ENCODE data around the gene ANKRD10. TPM values are rescaled to one million over a fixed set of nuclear protein-coding genes. Genes with fewer than 3 reads are reported as not detected.

The ANKRD10 gene
- total and polyA plus RNA-seq, 2 of the 8 experiments (the other 6 are each of a cell fraction or from before 2014, with no cell fraction given), result 146 to 218 TPM

DNA sequence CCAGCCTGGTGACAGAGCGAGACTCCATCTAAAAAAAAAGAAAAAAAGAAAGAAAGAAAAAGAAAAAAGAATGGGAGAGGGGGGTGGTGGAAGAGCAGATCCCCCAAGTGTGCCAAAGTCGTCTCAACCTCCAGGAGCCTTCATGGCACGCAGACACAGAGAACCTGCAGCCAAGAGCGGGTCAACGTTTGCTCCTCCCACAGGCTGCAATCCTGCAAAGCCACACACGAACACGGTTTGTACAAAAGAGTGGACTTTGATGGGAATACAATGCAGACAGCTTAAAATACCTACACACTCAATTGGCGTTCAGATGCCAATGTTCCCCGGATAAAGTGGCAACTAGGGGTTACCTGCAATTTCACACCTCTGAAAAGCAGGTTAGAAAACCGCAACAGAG is 29.4 kb downstream of the ANKRD10 start:
- H3K27me3 ChIP-seq (replicated peaks in 1 of 4; ENCODE audit: control insufficient read depth in 3 of 4, extremely low read depth in 1 of 4, insufficient read depth in 3 of 4, low read length in 3 of 4), result no peaks in the 10 kb centered on the region
- no peak overlapping the region for H3K14ac ChIP-seq (ENCODE audit: insufficient read length)
- no peak overlapping the region for H3K56ac ChIP-seq (replicated peaks; ENCODE audit: insufficient read length, low read depth, low read length)
- no peak overlapping the region for H3K4me2 ChIP-seq (ENCODE audit: insufficient read depth in 1 of 2, low read depth in 2 of 2, low read length in 2 of 2)
- H3K23me2 ChIP-seq (ENCODE audit: low read depth, low read length), result no peaks in the 10 kb centered on the region
- H3K27ac ChIP-seq (ENCODE audit: low read depth, low read length), result no peak overlapping the region
- H2BK120ac ChIP-seq (replicated peaks; ENCODE audit: low read depth, low read length), result no peak overlapping the region
- no peak for TF ChIP-seq HDAC6 (IDR thresholded peaks at IDR 0.05; ENCODE audit: low read depth, low read length)
- no peak for TF ChIP-seq ATF2 (IDR thresholded peaks at IDR 0.05; ENCODE audit: low read length)
- TF ChIP-seq SIX5 (IDR thresholded peaks at IDR 0.05; ENCODE audit: low read depth, low read length), result no peak
- TF ChIP-seq CHD2 (IDR thresholded peaks at IDR 0.05; ENCODE audit: low read length), result no peak
- no peak for TF ChIP-seq CTBP2 (IDR thresholded peaks at IDR 0.05; ENCODE audit: borderline replicate concordance, insufficient read depth, insufficient read length, low read length)
- DNase-seq (ENCODE audit: low read depth in 1 of 2, low spot score in 2 of 2), result no peak
- H4K5ac ChIP-seq (ENCODE audit: insufficient read length, low read depth, low read length), result no peak overlapping the region
- 0 out of 2 replicates have a peak overlapping the region, but pooled peaks have one; percentile 10 for H2AK5ac ChIP-seq (ENCODE audit: low read depth, low read length)
- H3K79me2 ChIP-seq (ENCODE audit: control insufficient read depth in 1 of 2, insufficient read depth in 2 of 2, low read length in 2 of 2), result no peaks in the 10 kb centered on the region
- ChIA-PET CTCF (ENCODE audit: partially characterized antibody) (interaction anchor here (0.7 to 2.5 kb wide), 9 partner anchors 10 to 1124 kb away, joined by 3 to 12 read pairs (median 3); no protein-coding TSS in a partner anchor), POLR2A (ENCODE audit: partially characterized antibody) (interaction anchor here (0.6 to 7.2 kb wide), 9 partner anchors 10 to 265 kb away, joined by 3 to 50 read pairs (median 5); partner anchors contain the start of gene ANKRD10)
- peaks cover 2 to 7% (median 4%) of the 10 kb centered on the region in 4 experiments; a peak in 5 of 7 replicates for H3K4me1 ChIP-seq (replicated peaks in 1 of 4; ENCODE audit: control insufficient read depth in 3 of 4, insufficient read depth in 4 of 4, low read length in 3 of 4)
- H4K20me1 ChIP-seq (replicated peaks in 1 of 2; ENCODE audit: control insufficient read depth in 1 of 2, insufficient read depth in 2 of 2, low read length in 2 of 2), result peaks cover 0 to 7% of the 10 kb centered on the region in 2 experiments
- H3K9ac ChIP-seq (replicated peaks in 1 of 4; ENCODE audit: extremely low read depth in 1 of 4, low read depth in 3 of 4, low read length in 3 of 4), result no peak overlapping the region
- no peak overlapping the region for H3K4me3 ChIP-seq (ENCODE audit: extremely low read depth in 1 of 4, insufficient read depth in 2 of 4, low read depth in 3 of 4, low read length in 4 of 4)
- no peak overlapping the region for H3K23ac ChIP-seq (ENCODE audit: insufficient read length)
- no peak overlapping the region for H2BK12ac ChIP-seq (ENCODE audit: low read depth, low read length)
- peak; percentile 13 for FAIRE-seq
- H2BK20ac ChIP-seq (ENCODE audit: low read length), result no peak overlapping the region
- no peak overlapping the region for H4K8ac ChIP-seq (ENCODE audit: extremely low read depth, insufficient read depth, low read length)
- no peak overlapping the region for H2BK5ac ChIP-seq (ENCODE audit: low read depth, low read length)
- no peak overlapping the region for H3K18ac ChIP-seq (ENCODE audit: extremely low read depth, low read length)
- H2BK15ac ChIP-seq (ENCODE audit: low read length), result no peak overlapping the region
- H2AFZ ChIP-seq (ENCODE audit: low read length), result no peak overlapping the region
- peaks cover 0 to 5% (median 0%) of the 10 kb centered on the region in 4 experiments; a peak in 1 of 8 replicates for H3K36me3 ChIP-seq (ENCODE audit: control insufficient read depth in 2 of 4, insufficient read depth in 4 of 4, low read length in 3 of 4)
- no peak overlapping the region for H4K91ac ChIP-seq (replicated peaks; ENCODE audit: insufficient read length, low read length)
- WGBS, 2 experiments (ENCODE audit: extremely low coverage in 1 of 2, insufficient coverage in 1 of 2, insufficient read length in 1 of 2, insufficient replicate concordance in 2 of 2, low coverage in 1 of 2, low lambda C conversion rate in 2 of 2, missing lambda C conversion rate in 1 of 2), result 89% methylated on average over 10 of the region's 10 CpGs; no CpG with 5 or more reads in 1 of the 2 experiments
- H3K9me3 ChIP-seq (ENCODE audit: insufficient read depth in 2 of 2, low read depth in 1 of 2, low read length in 1 of 2), result no peaks in the 10 kb centered on the region
- H3K4ac ChIP-seq (replicated peaks; ENCODE audit: insufficient read length, low read depth, low read length), result no peak overlapping the region
- no peaks in the 10 kb centered on the region for H3K79me1 ChIP-seq (ENCODE audit: low read depth, low read length)

All from H1 (cell line).